Measurements from ENCODE around the gene CAMTA1.

Gene CAMTA1

GRCh38 chr1:7097938-7098592 lies 312.8 kb downstream of the CAMTA1 start:
- DNase-seq: no peak

- no peak for DNase-seq
Measured at GRCh38 chr1:7098641-7099040, 313.4 kb downstream of the CAMTA1 start.

- DNase-seq: no peak
Measured at GRCh38 chr1:7100479-7100878, 315.2 kb downstream of the CAMTA1 start.

GRCh38 chr1:7101187-7101586 lies 315.9 kb downstream of the CAMTA1 start:
- DNase-seq: no peak

GRCh38 chr1:7103361-7103782 lies 318.1 kb downstream of the CAMTA1 start:
- no peak for DNase-seq

- no peak for DNase-seq
Measured at GRCh38 chr1:7103874-7104273, 318.6 kb downstream of the CAMTA1 start.

- no peak for DNase-seq
Measured at GRCh38 chr1:7104339-7104738, 319.1 kb downstream of the CAMTA1 start.

- DNase-seq: no peak
Measured at GRCh38 chr1:7105269-7105668, 320.0 kb downstream of the CAMTA1 start.

GRCh38 chr1:7106442-7107108 lies 321.3 kb downstream of the CAMTA1 start:
- DNase-seq: no peak

- no peak for DNase-seq
Measured at GRCh38 chr1:7107109-7107830, 322.0 kb downstream of the CAMTA1 start.

GRCh38 chr1:7108251-7108650 lies 323.0 kb downstream of the CAMTA1 start:
- no peak for DNase-seq

- DNase-seq: no peak
Measured at GRCh38 chr1:7109901-7110300, 324.6 kb downstream of the CAMTA1 start.

GRCh38 chr1:7110321-7110720 lies 325.1 kb downstream of the CAMTA1 start:
- DNase-seq: no peak

GRCh38 chr1:7111853-7112252 lies 326.6 kb downstream of the CAMTA1 start:
- no peak for DNase-seq

- no peak for DNase-seq
Measured at GRCh38 chr1:7113136-7113535, 327.9 kb downstream of the CAMTA1 start.

- no peak for DNase-seq
Measured at GRCh38 chr1:7113822-7114221, 328.6 kb downstream of the CAMTA1 start.

- DNase-seq: no peak
Measured at GRCh38 chr1:7116001-7116400, 330.7 kb downstream of the CAMTA1 start.

GRCh38 chr1:7117399-7118281 lies 332.4 kb downstream of the CAMTA1 start:
- DNase-seq: peak; percentile 70

- no peak for DNase-seq
Measured at GRCh38 chr1:7119156-7119555, 333.9 kb downstream of the CAMTA1 start.

GRCh38 chr1:7120863-7121621 lies 335.8 kb downstream of the CAMTA1 start:
- no peak for DNase-seq

- DNase-seq: no peak
Measured at GRCh38 chr1:7121622-7121988, 336.4 kb downstream of the CAMTA1 start.

GRCh38 chr1:7127322-7128075 lies 342.2 kb downstream of the CAMTA1 start:
- no peak for DNase-seq
